Activated B cell treated with CpG ODN at 0.5 μM for 24 hours (primary cell): ENCODE results near the gene DENND2D. TPM values are rescaled to one million over a fixed set of nuclear protein-coding genes. Genes with fewer than 3 reads are reported as not detected.

Experiments
- ATAC-seq: fragments of 200-7000 bp; cut with Tn5 transposase; one replicate; pipeline ENCODE4 v1.10.0; 2021; ENCODE audit warnings: low read depth, mild to moderate bottlenecking, moderate library complexity
- CTCF ChIA-PET: fragments of 350-600 bp; sonication (Branson Sonifier 250); formaldehyde crosslinking; loops from one replicate; lab custom pipeline; 2021; ENCODE audit warnings: antibody characterized with exemption; lab: Charles Lee
- POLR2A ChIA-PET: fragments of 350-600 bp; sonication (Branson Sonifier 250); formaldehyde crosslinking; loops from one replicate; lab custom pipeline; 2021; ENCODE audit warnings: antibody characterized with exemption; lab: Charles Lee
- DNase-seq: peaks from one replicate; pipeline ENCODE4 v3.0.0; 2022
- H3K27ac Mint-ChIP-seq: one replicate; pipeline ENCODE4 v1.8.0; 2020; ENCODE audit warnings: mixed read lengths
- H3K27me3 Mint-ChIP-seq: one replicate; pipeline ENCODE4 v1.8.0; 2021; ENCODE audit warnings: mixed read lengths
- H3K36me3 Mint-ChIP-seq: one replicate; pipeline ENCODE4 v1.8.0; 2021; ENCODE audit warnings: low read depth, mixed read lengths
- H3K4me1 Mint-ChIP-seq: one replicate; pipeline ENCODE4 v1.8.0; 2021; ENCODE audit warnings: mixed read lengths
- H3K4me3 Mint-ChIP-seq: one replicate; pipeline ENCODE4 v1.8.0; 2020; ENCODE audit warnings: mild to moderate bottlenecking, mixed read lengths
- H3K9me3 Mint-ChIP-seq: one replicate; pipeline ENCODE4 v1.8.0; 2020; ENCODE audit warnings: mixed read lengths
- intact Hi-C: fragments of 100-400 bp; cut with micrococcal nuclease; formaldehyde crosslinking; loops from one replicate; pipeline ENCODE4 v1.15.1; 2024
- total RNA-seq: library from RNA; stranded (reverse); gene quantifications from 2 replicates; pipeline ENCODE4 v1.2.3, GENCODE V29; 2022
- TF ChIP-seq, protein P1 (sequence below): fragments of 200-600 bp; IDR thresholded peaks from one replicate; pipeline ENCODE4 v1.8.0; 2022; ENCODE audit warnings: antibody characterized with exemption, mild to moderate bottlenecking

The DENND2D gene
- total RNA-seq, 1 donor from 2014 or later = 58.6 TPM

DNA sequence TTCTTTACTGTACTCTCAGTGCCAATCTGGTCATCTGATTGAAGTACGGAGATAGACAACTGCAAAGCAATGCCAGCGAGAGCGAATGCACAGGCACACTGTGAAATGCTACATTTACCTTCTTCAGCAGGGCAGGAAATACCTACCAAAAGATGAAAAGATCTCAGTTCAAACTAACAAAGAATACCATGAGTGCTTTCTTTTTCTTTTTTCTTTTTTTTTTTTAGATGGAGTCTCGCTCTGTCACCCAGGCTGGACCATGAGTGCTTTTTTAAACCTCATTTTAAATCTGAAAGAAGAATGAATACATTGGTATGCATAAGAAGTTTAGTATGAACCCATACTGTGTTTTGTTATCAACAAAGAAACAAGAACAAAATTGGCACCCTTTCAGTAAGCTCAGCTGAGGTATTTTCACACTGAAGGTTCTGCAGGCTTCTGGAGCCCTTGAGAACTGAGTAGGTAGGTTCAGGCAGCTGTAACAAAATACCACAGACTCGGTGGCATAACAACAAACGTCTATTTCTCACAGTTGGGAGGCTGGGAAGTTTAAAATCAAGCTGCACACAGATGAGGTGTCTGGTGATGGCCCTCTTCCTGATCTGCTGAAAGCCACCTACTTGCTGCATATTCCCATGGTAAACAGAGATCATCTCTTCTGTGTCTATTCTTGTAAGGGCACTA, 25.4 kb upstream of the DENND2D start:
- Mint-ChIP-seq H3K4me3 (peak overlapping the region; percentile 7), H3K4me1 (peaks cover 85% of the 10 kb centered on the region), H3K36me3 (no peaks in the 10 kb centered on the region), H3K27me3 (no peaks in the 10 kb centered on the region), H3K9me3 (no peaks in the 10 kb centered on the region), H3K27ac (peak overlapping the region; percentile 74)
- no peak for DNase-seq
- CTCF ChIA-PET = interaction anchor here (0.8 to 3.8 kb wide), 4 partner anchors 108 to 215 kb away, joined by 3 to 23 read pairs (median 5); no protein-coding TSS in a partner anchor
- intact Hi-C loops = no loop called here
- TF ChIP-seq, protein P1, sequence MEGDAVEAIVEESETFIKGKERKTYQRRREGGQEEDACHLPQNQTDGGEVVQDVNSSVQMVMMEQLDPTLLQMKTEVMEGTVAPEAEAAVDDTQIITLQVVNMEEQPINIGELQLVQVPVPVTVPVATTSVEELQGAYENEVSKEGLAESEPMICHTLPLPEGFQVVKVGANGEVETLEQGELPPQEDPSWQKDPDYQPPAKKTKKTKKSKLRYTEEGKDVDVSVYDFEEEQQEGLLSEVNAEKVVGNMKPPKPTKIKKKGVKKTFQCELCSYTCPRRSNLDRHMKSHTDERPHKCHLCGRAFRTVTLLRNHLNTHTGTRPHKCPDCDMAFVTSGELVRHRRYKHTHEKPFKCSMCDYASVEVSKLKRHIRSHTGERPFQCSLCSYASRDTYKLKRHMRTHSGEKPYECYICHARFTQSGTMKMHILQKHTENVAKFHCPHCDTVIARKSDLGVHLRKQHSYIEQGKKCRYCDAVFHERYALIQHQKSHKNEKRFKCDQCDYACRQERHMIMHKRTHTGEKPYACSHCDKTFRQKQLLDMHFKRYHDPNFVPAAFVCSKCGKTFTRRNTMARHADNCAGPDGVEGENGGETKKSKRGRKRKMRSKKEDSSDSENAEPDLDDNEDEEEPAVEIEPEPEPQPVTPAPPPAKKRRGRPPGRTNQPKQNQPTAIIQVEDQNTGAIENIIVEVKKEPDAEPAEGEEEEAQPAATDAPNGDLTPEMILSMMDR = no peak
- POLR2A ChIA-PET = interaction anchor here (0.7 to 2.4 kb wide), 5 partner anchors 10 to 1321 kb away, joined by 3 to 8 read pairs (median 3); partner anchors contain the start of gene DENND2D
- ATAC-seq = no peak

DNA sequence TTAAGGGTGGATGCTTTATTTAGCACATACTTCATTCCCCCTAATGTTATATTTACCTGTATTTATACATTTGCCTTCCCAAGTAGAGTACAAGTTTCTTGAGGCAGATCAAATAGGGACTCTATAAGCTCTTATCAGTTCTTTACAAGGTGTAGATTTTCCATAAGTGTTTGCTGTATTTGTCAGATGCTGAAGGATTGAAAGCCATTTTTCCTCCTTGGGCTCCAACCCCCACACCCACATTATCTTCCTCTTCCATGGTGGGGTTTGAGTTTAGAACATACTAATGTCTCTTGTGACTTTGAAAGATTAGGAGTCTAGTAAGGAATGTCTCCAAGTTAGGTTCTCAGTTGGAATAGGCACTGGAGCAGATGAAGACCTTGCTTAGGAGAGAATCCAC, 24.6 kb upstream of the DENND2D start:
- POLR2A ChIA-PET = interaction anchor here (0.7 to 1.0 kb wide), 3 partner anchors 10 to 25 kb away, joined by 3 read pairs; partner anchors contain the start of gene DENND2D
- DNase-seq (no peak), ATAC-seq (no peak)
- Mint-ChIP-seq H3K9me3 (no peaks in the 10 kb centered on the region), H3K4me3 (no peak overlapping the region), H3K36me3 (no peaks in the 10 kb centered on the region), H3K4me1 (peaks cover 85% of the 10 kb centered on the region), H3K27ac (peak overlapping the region; percentile 74), H3K27me3 (no peaks in the 10 kb centered on the region)
- TF ChIP-seq, protein P1 = no peak
- CTCF ChIA-PET = interaction anchor here (1.2 to 3.8 kb wide), 5 partner anchors 32 to 195 kb away, joined by 3 to 23 read pairs (median 4); no protein-coding TSS in a partner anchor
- intact Hi-C loops = no loop called here

DNA sequence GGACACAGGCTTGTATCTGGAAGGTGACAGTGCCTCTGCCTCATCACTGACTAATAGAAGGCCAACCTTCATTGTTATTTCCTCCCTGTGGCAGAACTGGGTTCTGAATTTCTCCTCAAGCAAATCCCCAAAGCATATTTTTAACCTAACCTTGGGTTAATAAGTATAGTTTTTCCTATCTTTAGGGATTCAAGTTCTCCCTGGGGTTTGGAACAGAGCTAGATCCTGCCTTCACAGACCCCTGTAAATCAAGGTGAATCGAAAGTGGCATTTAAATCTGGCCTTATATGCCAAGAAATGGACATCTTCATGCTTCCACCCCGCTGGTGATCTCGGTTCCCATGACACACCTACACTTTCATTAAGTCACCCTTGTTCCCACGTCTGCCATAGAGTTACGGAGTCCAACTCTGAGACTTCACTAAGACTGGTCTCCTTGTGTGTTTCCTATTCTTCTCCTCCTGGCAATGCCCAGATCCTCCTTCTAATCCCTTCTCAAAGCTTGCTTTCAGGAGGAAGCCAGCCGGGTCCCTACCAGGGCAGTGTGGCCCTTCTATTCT, 22.8 kb upstream of the DENND2D start:
- TF ChIP-seq, protein P1 = no peak
- Mint-ChIP-seq H3K4me1 (peaks cover 87% of the 10 kb centered on the region), H3K4me3 (peak overlapping the region; percentile 50), H3K27me3 (no peaks in the 10 kb centered on the region), H3K27ac (peak overlapping the region; percentile 95), H3K36me3 (no peaks in the 10 kb centered on the region), H3K9me3 (no peaks in the 10 kb centered on the region)
- POLR2A ChIA-PET = interaction anchor here (0.6 to 1.8 kb wide), 6 partner anchors 16 to 178 kb away, joined by 3 to 12 read pairs (median 4); partner anchors contain the start of genes CEPT1 and DRAM2
- no peak for ATAC-seq
- DNase-seq = no peak
- intact Hi-C loops = loop anchor here (1.0 to 5.0 kb wide), 10 partner anchors 36 to 546 kb away; partner anchors contain the start of genes ATP5PB and WDR77
- CTCF ChIA-PET = interaction anchor here (0.7 to 4.9 kb wide), 23 partner anchors 21 to 547 kb away, joined by 3 to 69 read pairs (median 4); no protein-coding TSS in a partner anchor

DNA sequence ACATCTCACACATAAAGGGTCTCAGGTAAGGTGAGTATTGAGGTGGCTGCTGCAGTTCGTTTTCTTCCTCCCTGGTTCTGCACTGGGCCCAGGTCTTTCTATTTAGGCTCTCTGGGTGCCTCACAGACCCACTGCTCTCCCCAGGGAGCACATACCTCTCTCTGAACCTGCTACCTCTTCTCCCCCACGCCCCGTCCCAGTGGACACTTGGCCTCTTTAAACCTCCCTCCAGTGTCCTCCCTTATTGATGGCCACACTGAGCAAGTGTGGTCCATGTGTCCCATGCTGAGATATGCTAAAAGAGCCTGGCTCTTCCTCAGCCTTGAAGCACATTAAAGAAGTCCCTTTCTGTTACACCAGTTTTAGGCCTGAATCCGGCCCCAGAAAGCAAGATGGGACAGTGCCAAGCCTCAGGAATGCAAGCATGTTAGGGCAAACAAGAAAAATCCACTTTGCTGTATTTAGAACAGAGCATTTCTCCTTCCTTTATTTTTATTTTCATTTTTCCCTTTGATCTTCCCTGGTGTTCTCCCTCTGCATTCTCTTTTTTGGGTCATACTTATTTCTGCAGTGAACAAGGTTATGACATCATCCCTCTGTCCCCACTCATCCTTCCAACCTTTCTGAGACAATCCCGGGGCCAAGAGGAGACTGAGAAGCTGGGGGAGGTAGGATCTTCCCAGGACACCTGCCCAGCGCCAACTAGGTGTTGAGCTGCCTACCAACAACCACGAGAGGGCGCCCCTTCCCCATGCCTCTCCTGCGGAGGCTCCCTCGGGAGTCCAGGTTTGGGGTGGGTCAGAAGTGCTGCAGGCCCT, 22.1 kb upstream of the DENND2D start:
- intact Hi-C loops = loop anchor here (1.0 to 5.0 kb wide), 11 partner anchors 35 to 546 kb away; partner anchors contain the start of genes ATP5PB and WDR77

More for the DNA sequence above, 22.1 kb upstream of the DENND2D start:
- Mint-ChIP-seq H3K9me3 (no peaks in the 10 kb centered on the region), H3K36me3 (no peaks in the 10 kb centered on the region), H3K27ac (peak overlapping the region; percentile 95), H3K4me3 (peak overlapping the region; percentile 50), H3K4me1 (peaks cover 87% of the 10 kb centered on the region), H3K27me3 (no peaks in the 10 kb centered on the region)
- DNase-seq (peak; percentile 75), ATAC-seq (peak; percentile 49)
- POLR2A ChIA-PET = interaction anchor here (0.6 to 8.8 kb wide), 11 partner anchors 15 to 226 kb away, joined by 3 to 258 read pairs (median 6); partner anchors contain the start of genes ATP5PB, CEPT1, DRAM2 and WDR77
- TF ChIP-seq, protein P1 = peak; percentile 80
- CTCF ChIA-PET = interaction anchor here (0.8 to 4.9 kb wide), 21 partner anchors 20 to 435 kb away, joined by 3 to 69 read pairs (median 5); no protein-coding TSS in a partner anchor
